ENCODE results near the gene GALM.

The GALM gene

GRCh38 chr2:38665854-38666555 is at the start of gene GALM:
Gene GALM, plus strand, starts transcription at chr2:38666114. Its CDS starts 48 bp downstream, at chr2:38666162.
- H3K4me1 Mint-ChIP-seq: peaks cover 31% of the 10 kb centered on the region
- ATAC-seq: peak; percentile 79
- H3K27me3 Mint-ChIP-seq: no peaks in the 10 kb centered on the region
- no peaks in the 10 kb centered on the region for H3K9me3 Mint-ChIP-seq
- peak within 1 kb of the TSS; percentile 32 for H3K27ac Mint-ChIP-seq
- H3K4me3 Mint-ChIP-seq: peak within 1 kb of the TSS; percentile 85
- H3K36me3 Mint-ChIP-seq: no peaks in the 10 kb centered on the region

- no peaks in the 10 kb centered on the region for H3K9me3 Mint-ChIP-seq
- ATAC-seq: no peak
- peaks cover 74% of the 10 kb centered on the region for H3K27me3 Mint-ChIP-seq
- peaks cover 16% of the 10 kb centered on the region for H3K4me1 Mint-ChIP-seq
- no peak overlapping the region for H3K4me3 Mint-ChIP-seq
- H3K36me3 Mint-ChIP-seq: no peaks in the 10 kb centered on the region
- no peak overlapping the region for H3K27ac Mint-ChIP-seq
Observed at GRCh38 chr2:38617301-38617700, 48.6 kb upstream of the GALM start.

DNA sequence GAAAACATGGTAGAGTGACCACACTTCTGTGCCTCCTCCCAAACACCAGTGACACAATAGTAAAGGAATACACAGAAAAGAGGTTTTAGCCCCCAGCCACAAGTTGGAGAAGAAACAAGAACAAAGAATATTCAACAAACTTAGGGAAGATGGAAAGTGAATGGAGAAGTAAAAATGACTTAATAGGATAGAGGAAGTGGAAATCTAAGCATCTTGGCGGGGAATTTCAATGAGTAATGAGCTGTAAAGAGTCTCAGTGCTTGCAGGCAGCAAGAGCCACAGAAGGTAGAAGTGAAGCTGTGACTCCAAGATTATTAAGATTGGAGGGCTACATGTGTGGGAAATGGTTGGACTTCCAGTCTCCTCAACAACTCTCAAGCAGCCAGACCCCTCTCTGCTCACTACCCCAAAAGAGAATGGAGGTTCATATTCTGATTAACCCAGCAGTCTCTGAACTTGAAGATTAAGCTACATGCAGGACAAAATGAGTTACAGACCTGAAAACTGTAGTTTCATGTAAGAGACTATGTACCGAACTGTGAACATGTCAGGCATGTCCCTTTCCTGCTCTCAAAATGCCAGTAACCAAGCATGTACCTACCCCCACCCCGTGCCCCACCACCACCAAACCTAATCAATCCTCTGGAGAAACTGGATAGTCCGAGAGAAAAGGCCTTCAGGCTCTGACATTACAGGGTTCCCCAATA is 46.3 kb upstream of the GALM start:
- ATAC-seq: peak; percentile 68
- no peak overlapping the region for H3K27ac Mint-ChIP-seq

DNA sequence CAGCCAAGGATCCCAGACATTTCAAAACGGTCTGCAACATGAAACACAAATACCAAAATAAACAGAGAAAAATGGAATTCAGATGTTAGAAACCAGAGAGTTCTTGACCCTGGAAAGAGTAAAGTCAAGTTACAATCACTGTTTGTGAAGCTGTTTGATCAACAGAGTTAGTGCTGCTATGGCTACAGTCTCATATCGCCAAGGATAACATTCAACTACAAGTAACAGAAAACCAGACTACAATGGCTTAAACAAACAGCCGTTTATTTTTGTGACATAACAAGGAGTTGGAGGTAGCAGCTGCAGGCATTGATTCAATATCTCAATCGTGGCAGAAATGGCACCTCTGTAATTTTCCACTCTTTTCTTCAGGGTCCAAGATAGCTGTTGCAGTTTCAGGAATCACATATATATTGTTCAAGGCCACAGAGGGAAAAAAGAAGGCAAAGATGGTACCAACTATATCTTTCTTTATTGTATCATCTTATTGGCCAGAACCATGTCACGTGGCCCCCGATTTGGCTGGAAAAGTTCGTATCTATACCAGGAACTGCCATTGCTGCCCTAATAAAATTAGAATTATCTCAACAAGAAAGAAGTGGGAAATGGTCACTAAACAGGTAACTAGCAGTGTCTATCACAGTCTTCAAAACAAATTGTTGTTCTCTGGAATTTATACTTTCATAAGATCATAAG is 45.5 kb upstream of the GALM start:
- no peak for ATAC-seq
- no peak overlapping the region for H3K27ac Mint-ChIP-seq

More for the DNA sequence above, 46.3 kb upstream of the GALM start:
- Mint-ChIP-seq H3K4me3 (no peak overlapping the region), H3K36me3 (no peaks in the 10 kb centered on the region), H3K9me3 (no peaks in the 10 kb centered on the region), H3K4me1 (peaks cover 22% of the 10 kb centered on the region), H3K27me3 (peaks cover 65% of the 10 kb centered on the region)

GRCh38 chr2:38621018-38621417 is 44.9 kb upstream of the GALM start:
- no peaks in the 10 kb centered on the region for H3K36me3 Mint-ChIP-seq
- ATAC-seq: no peak
- no peaks in the 10 kb centered on the region for H3K9me3 Mint-ChIP-seq
- peaks cover 22% of the 10 kb centered on the region for H3K4me1 Mint-ChIP-seq
- peaks cover 68% of the 10 kb centered on the region for H3K27me3 Mint-ChIP-seq
- no peak overlapping the region for H3K27ac Mint-ChIP-seq
- no peak overlapping the region for H3K4me3 Mint-ChIP-seq

More for the DNA sequence above, 45.5 kb upstream of the GALM start:
- no peak overlapping the region for H3K4me3 Mint-ChIP-seq
- peaks cover 71% of the 10 kb centered on the region for H3K27me3 Mint-ChIP-seq
- peaks cover 22% of the 10 kb centered on the region for H3K4me1 Mint-ChIP-seq
- no peaks in the 10 kb centered on the region for H3K9me3 Mint-ChIP-seq
- no peaks in the 10 kb centered on the region for H3K36me3 Mint-ChIP-seq

- Mint-ChIP-seq H3K27me3 (peaks cover 68% of the 10 kb centered on the region), H3K27ac (no peak overlapping the region)
- no peak for ATAC-seq
Observed at GRCh38 chr2:38622210-38622609, 43.7 kb upstream of the GALM start.

GRCh38 chr2:38626326-38627035 is 39.4 kb upstream of the GALM start:
- Mint-ChIP-seq H3K36me3 (no peaks in the 10 kb centered on the region), H3K4me1 (peaks cover 9% of the 10 kb centered on the region), H3K4me3 (no peak overlapping the region), H3K27ac (no peak overlapping the region), H3K9me3 (peaks cover 3% of the 10 kb centered on the region), H3K27me3 (peaks cover 43% of the 10 kb centered on the region)
- ATAC-seq: no peak

More at GRCh38 chr2:38622210-38622609, 43.7 kb upstream of the GALM start:
- no peak overlapping the region for H3K4me3 Mint-ChIP-seq
- peaks cover 22% of the 10 kb centered on the region for H3K4me1 Mint-ChIP-seq
- H3K9me3 Mint-ChIP-seq: no peaks in the 10 kb centered on the region
- no peaks in the 10 kb centered on the region for H3K36me3 Mint-ChIP-seq

DNA sequence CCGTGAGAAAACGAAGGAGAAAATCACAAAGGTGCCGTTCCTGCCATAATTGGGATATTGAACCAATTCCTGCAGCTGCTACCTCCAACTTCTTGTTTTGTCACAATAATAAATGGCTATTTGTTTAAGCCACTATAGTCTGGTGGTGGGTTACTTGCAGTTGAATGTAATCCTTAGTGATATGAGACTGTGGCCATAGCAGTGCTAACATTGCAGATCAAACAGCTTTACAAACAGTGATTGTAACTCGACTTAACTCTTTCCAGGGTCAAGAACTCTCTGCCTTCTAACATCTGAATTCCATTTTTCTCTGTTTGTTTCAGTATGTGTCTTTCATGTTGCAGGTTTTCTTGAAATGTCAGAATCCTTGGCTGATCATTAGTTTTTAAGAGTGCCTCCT is 38.5 kb upstream of the GALM start:
- no peak for ATAC-seq
- Mint-ChIP-seq H3K4me1 (peaks cover 5% of the 10 kb centered on the region), H3K27ac (no peak overlapping the region), H3K9me3 (peaks cover 3% of the 10 kb centered on the region), H3K27me3 (peaks cover 34% of the 10 kb centered on the region), H3K4me3 (no peak overlapping the region), H3K36me3 (no peaks in the 10 kb centered on the region)

DNA sequence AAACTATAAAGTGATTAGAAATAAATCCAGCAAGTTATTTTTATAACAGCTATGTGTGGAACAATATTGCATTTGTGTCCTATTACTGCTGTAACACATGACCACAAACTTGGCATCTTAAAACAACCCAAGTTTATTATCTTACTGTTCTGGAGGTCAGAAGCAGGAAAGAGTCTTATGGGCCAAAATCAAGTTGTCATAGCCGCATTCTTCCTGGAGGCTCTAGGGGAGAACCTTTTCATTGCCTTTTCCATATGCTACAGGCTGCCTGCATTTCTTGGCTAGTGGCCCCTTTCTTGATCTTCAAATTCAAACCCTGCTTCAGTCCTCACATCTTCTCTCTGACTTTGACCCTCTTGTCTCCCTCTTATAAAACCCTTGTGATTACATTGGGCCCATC is 36.2 kb upstream of the GALM start:
- H3K36me3 Mint-ChIP-seq: no peaks in the 10 kb centered on the region

DNA sequence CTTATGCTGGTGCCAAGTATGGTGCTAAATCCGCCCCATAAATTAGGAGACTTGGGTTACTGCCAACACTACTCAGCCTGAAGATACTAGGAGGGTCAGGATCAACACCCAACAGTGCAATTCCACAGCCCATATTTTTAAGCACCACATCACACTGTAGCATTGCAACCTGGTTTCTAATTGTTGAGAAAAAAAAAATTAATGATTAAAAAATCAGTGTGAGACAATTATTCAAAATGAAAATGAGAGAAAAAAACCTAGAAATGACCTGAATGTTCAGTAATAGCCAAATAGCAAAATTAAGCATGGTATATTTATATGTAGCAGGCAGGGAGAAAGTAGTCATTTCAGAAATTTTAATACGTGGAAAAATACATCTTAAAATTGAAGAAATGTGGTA is 33.9 kb upstream of the GALM start:
- H3K9me3 Mint-ChIP-seq: peaks cover 7% of the 10 kb centered on the region
- H3K36me3 Mint-ChIP-seq: peaks cover 5% of the 10 kb centered on the region
- peaks cover 24% of the 10 kb centered on the region for H3K4me1 Mint-ChIP-seq
- no peak overlapping the region for H3K27ac Mint-ChIP-seq
- no peak overlapping the region for H3K4me3 Mint-ChIP-seq
- ATAC-seq: no peak
- peaks cover 17% of the 10 kb centered on the region for H3K27me3 Mint-ChIP-seq

More for the DNA sequence above, 36.2 kb upstream of the GALM start:
- Mint-ChIP-seq H3K27ac (no peak overlapping the region), H3K4me1 (peaks cover 10% of the 10 kb centered on the region), H3K9me3 (peaks cover 3% of the 10 kb centered on the region), H3K27me3 (peaks cover 20% of the 10 kb centered on the region), H3K4me3 (no peak overlapping the region)
- no peak for ATAC-seq

DNA sequence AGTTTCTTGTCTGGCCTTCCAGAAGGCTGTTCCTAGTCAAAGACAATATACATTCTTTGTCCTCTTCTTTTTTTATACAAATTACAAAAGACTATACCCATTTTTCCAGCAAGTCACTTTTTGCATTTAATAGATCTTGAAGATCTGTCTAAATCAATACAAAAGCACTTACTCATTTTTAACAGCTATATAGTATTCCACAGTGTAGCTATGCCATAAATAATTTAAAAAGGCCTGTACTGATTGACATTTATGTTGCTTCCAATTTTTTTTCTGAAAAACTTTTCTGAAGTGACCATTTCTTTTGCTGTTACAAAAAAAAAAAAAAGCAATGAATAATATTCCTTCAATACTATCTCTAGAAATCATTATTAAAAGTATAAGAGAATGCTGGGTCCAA is 32.9 kb upstream of the GALM start:
- Mint-ChIP-seq H3K9me3 (peaks cover 8% of the 10 kb centered on the region), H3K27ac (no peak overlapping the region), H3K36me3 (peaks cover 8% of the 10 kb centered on the region), H3K4me1 (peaks cover 24% of the 10 kb centered on the region), H3K27me3 (peaks cover 21% of the 10 kb centered on the region), H3K4me3 (no peak overlapping the region)
- ATAC-seq: no peak

DNA sequence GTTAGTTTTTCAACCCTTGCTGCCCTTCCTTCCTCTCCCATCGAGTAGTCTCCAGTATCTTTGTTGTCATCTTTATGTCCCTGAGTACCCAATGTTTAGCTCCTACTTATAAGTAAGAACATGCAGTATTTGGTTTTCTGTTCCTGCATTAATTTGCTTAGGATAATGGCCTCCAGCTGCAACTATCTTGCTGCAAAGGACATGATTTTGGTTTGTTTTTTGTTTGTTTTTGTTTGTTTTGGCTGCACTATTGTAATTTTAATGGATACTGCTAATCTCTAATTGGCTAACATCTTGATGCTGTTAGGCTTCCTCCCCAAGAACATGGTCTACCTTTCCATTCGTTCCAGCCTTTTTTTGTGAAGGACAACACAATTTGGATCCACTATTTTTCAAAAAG is 32.0 kb upstream of the GALM start:
- no peak for ATAC-seq
- Mint-ChIP-seq H3K27ac (no peak overlapping the region), H3K4me3 (no peak overlapping the region), H3K4me1 (peaks cover 24% of the 10 kb centered on the region), H3K27me3 (peaks cover 21% of the 10 kb centered on the region), H3K9me3 (peaks cover 8% of the 10 kb centered on the region), H3K36me3 (peaks cover 8% of the 10 kb centered on the region)

- Mint-ChIP-seq H3K27ac (no peak overlapping the region), H3K27me3 (peaks cover 21% of the 10 kb centered on the region), H3K4me1 (peaks cover 24% of the 10 kb centered on the region), H3K4me3 (no peak overlapping the region), H3K9me3 (peaks cover 8% of the 10 kb centered on the region), H3K36me3 (peaks cover 8% of the 10 kb centered on the region)
- ATAC-seq: peak; percentile 88
Observed at GRCh38 chr2:38634684-38635083, 31.2 kb upstream of the GALM start.

GRCh38 chr2:38635139-38635538 is 30.8 kb upstream of the GALM start:
- H3K4me1 Mint-ChIP-seq: peaks cover 24% of the 10 kb centered on the region
- no peak overlapping the region for H3K27ac Mint-ChIP-seq
- H3K9me3 Mint-ChIP-seq: peaks cover 4% of the 10 kb centered on the region

GRCh38 chr2:38636069-38636468 is 29.8 kb upstream of the GALM start:
- Mint-ChIP-seq H3K9me3 (peaks cover 4% of the 10 kb centered on the region), H3K27ac (no peak overlapping the region), H3K36me3 (peaks cover 8% of the 10 kb centered on the region), H3K4me3 (no peak overlapping the region), H3K27me3 (peaks cover 21% of the 10 kb centered on the region), H3K4me1 (peaks cover 24% of the 10 kb centered on the region)
- ATAC-seq: no peak

More at GRCh38 chr2:38635139-38635538, 30.8 kb upstream of the GALM start:
- no peak for ATAC-seq
- no peak overlapping the region for H3K4me3 Mint-ChIP-seq
- H3K36me3 Mint-ChIP-seq: peaks cover 8% of the 10 kb centered on the region
- peaks cover 21% of the 10 kb centered on the region for H3K27me3 Mint-ChIP-seq

Measured in stimulated activated memory B cell treated with anti-CD40 and anti-IgM and Interleukin-4, amounts not matched to agents 10 μg/mL and 1 μg/mL and 100 μg/mL, for 72 hours (primary cell).